RWPE2 (cell line): ENCODE measurements around the gene TXLNG.

Experiments used
- ATAC-seq: fragments of 200-7000 bp; cut with Tn5 transposase; 3 replicates; pipeline ENCODE4 v1.9.1; 2021; ENCODE audit warnings: low read depth
- DNase-seq: peaks from one replicate; pipeline ENCODE4 v3.0.0-alpha.2; 2020; ENCODE audit warnings: low spot score
- H3K27ac ChIP-seq: fragments of 450-650 bp; 2 replicates; pipeline ENCODE4 v1.5.1; 2017; ENCODE audit warnings: mild to moderate bottlenecking; ENCODE audit not compliant: poor library complexity, severe bottlenecking
- H3K27me3 ChIP-seq: fragments of 250-450 bp; sonication (Bioruptor Pico); 2 replicates; pipeline ENCODE4 v1.5.1; 2021; ENCODE audit warnings: mild to moderate bottlenecking, moderate library complexity; ENCODE audit not compliant: insufficient read depth, poor library complexity, severe bottlenecking
- H3K36me3 ChIP-seq: fragments of 250-450 bp; sonication (Bioruptor Pico); 2 replicates; pipeline ENCODE4 v1.5.1; 2020; ENCODE audit warnings: low read depth, mild to moderate bottlenecking, moderate library complexity
- H3K4me1 ChIP-seq: fragments of 250-450 bp; sonication (Bioruptor Pico); 2 replicates; pipeline ENCODE4 v1.5.1; 2021; ENCODE audit warnings: mild to moderate bottlenecking, moderate library complexity; ENCODE audit not compliant: insufficient read depth, poor library complexity, severe bottlenecking
- H3K4me3 ChIP-seq: fragments of 250-450 bp; sonication (Bioruptor Pico); 2 replicates; pipeline ENCODE4 v1.5.1; 2021; ENCODE audit warnings: mild to moderate bottlenecking, moderate library complexity; ENCODE audit not compliant: severe bottlenecking
- H3K9me3 ChIP-seq: fragments of 250-450 bp; sonication (Bioruptor Pico); 2 replicates; pipeline ENCODE4 v1.5.1; 2021; ENCODE audit warnings: mild to moderate bottlenecking, moderate library complexity; ENCODE audit not compliant: severe bottlenecking
- TF ChIP-seq, protein P1 (sequence below): fragments of 450-650 bp; IDR thresholded peaks from one replicate; pipeline ENCODE4 v1.5.1; 2017; ENCODE audit warnings: mild to moderate bottlenecking, moderate library complexity; ENCODE audit not compliant: poor library complexity, severe bottlenecking

Gene TXLNG

DNA sequence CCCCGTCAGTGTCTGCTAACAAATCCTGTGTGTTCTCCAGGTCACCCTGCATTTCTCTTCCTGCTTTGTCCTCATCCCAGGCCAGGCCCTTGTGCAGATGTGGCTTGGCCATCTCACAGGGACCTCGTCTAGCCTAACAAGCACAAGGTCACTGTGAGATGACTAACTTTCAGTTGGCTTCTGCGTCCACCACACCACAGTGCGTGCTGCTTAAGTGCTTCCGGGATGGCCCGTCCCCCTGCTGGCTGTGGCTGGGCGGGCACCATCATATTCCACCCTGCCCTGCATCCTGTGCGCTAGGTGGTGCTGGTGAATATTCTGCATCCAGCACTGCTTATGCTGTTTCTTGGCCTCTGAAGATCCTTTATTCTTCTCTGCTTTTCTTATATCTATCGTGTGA lies 50.1 kb downstream of the TXLNG start:
- TF ChIP-seq, protein P1, sequence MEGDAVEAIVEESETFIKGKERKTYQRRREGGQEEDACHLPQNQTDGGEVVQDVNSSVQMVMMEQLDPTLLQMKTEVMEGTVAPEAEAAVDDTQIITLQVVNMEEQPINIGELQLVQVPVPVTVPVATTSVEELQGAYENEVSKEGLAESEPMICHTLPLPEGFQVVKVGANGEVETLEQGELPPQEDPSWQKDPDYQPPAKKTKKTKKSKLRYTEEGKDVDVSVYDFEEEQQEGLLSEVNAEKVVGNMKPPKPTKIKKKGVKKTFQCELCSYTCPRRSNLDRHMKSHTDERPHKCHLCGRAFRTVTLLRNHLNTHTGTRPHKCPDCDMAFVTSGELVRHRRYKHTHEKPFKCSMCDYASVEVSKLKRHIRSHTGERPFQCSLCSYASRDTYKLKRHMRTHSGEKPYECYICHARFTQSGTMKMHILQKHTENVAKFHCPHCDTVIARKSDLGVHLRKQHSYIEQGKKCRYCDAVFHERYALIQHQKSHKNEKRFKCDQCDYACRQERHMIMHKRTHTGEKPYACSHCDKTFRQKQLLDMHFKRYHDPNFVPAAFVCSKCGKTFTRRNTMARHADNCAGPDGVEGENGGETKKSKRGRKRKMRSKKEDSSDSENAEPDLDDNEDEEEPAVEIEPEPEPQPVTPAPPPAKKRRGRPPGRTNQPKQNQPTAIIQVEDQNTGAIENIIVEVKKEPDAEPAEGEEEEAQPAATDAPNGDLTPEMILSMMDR = no peak
- DNase-seq = no peak
- no peaks in the 10 kb centered on the region for H3K27me3 ChIP-seq
- ATAC-seq = peak; percentile 38; the same call in 1 of the 3 replicates
- H3K4me3 ChIP-seq = no peak overlapping the region
- H3K36me3 ChIP-seq = peaks cover 29% of the 10 kb centered on the region
- H3K27ac ChIP-seq = no peak overlapping the region
- H3K9me3 ChIP-seq = no peaks in the 10 kb centered on the region
- peaks cover 17% of the 10 kb centered on the region for H3K4me1 ChIP-seq

DNA sequence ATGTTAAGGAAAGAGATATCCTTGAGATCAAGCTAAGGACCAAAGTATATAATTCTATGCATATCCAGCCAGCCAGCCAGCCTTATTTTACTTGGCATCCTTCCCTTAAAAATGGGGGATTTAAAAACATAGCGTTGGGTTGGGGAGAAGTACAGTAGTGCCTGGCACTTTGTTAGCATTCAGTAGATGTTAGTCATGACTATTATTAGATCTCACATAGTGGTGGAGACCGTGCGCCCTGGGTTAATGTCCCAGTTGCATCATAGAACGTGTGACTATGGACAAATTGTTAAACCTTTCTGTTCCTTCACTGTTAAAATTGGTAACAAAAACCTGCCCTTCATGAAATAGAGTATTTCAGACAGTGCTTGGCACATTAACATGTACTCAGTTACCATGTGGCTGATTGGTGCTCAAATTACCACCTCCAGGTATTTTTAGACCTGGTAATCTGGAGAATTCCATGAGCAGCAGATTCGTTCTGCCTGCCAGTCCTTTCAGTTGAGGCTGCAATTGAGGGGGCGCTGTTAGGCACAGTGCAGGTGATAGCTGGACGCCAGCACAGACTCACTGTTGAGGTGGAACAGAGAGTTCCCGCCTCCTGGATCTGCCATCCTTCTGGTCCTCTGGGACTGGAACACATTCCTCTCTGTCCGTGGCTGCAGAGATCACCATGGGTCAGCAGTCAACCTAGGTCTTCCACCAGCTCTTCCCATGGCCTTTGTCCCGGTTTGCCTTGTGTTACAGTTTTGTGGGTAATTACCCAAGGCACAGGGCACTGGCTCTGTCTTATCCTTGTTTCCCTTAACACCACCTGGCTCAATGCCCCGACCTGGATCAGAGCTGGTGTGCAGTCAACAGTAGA lies 52.2 kb downstream of the TXLNG start:
- Histone ChIP-seq H3K4me3 (no peak overlapping the region), H3K36me3 (peaks cover 35% of the 10 kb centered on the region), H3K27ac (peak overlapping the region; percentile 14), H3K27me3 (no peaks in the 10 kb centered on the region), H3K9me3 (no peaks in the 10 kb centered on the region), H3K4me1 (peaks cover 17% of the 10 kb centered on the region)
- ATAC-seq (peak; percentile 81), DNase-seq (no peak)
- TF ChIP-seq, protein P1 = no peak

DNA sequence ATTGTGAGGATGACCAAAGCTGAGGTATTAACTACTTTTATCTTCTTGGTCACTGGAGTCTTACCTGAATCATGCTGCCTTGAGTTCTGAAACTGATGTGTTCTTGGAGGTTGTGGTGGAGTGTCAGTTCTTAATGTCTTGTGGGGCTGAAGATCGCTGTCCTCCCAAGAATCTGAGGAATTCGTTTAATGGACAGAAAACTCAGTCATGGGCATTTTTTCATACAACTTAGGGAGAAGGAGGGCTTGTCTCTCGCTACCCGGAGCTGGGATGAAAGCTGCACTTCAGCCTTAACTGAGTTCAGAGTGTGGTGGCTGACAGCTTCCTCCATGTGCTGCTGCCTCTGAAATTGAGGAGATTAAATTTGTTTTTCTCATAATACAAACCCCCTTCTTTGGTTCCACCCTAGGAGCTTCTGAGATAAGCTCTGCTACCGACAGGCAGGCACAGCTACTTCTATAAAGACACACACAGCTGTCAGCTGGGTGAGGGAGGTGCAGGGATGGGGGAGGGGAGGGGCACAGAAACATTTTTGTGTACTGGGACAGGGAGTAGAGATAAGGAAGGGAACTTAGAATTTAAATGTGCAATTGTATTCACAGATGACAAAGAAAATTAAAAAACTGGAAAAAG lies 53.1 kb downstream of the TXLNG start:
- ATAC-seq = no peak
- peaks cover 44% of the 10 kb centered on the region for H3K36me3 ChIP-seq
- H3K9me3 ChIP-seq = no peaks in the 10 kb centered on the region
- peaks cover 17% of the 10 kb centered on the region for H3K4me1 ChIP-seq
- DNase-seq = no peak
- no peak overlapping the region for H3K4me3 ChIP-seq
- TF ChIP-seq, protein P1 = no peak
- H3K27ac ChIP-seq = peak overlapping the region; percentile 14
- H3K27me3 ChIP-seq = no peaks in the 10 kb centered on the region

DNA sequence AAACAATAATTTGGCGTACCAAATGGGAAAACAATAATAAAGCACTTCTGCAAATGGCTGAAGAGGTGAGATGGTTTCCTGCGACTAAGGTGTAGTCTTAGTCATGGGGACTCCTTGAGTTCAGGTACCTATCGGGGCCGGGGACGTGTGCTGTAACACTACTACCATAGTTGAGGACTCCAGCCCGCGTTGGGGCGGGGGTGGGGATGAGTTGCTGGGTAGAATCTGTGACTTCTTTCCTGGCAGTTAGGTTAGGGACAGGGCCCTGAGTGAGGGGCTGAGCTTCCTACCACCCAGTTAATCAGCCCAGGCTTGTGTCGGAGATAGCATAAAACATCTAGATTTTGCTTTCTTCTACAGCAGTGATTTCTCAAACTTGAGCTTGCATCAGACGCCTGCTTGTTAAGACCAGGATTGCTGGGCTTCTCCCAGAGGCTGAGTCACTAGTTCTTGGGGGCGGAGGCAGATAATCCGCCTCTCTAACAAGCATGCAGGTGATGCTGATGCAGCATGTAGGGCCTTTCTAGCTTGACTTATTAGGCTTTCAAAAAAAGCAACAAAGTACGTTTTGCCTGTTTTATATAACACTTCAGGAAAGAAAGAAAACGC lies 53.7 kb downstream of the TXLNG start:
- Histone ChIP-seq H3K4me3 (no peak overlapping the region), H3K9me3 (no peaks in the 10 kb centered on the region), H3K27ac (peak overlapping the region; percentile 14), H3K36me3 (peaks cover 50% of the 10 kb centered on the region), H3K4me1 (peaks cover 17% of the 10 kb centered on the region), H3K27me3 (no peaks in the 10 kb centered on the region)
- ATAC-seq = peak; percentile 83
- no peak for DNase-seq
- TF ChIP-seq, protein P1 = no peak
